ENCODE data around the gene OSGEP. TPM values are rescaled to one million over a fixed set of nuclear protein-coding genes. Genes with fewer than 3 reads are reported as not detected.

The OSGEP gene
- total and polyA plus RNA-seq, 2 donors (not counting 1 experiment from before 2014, with no cell fraction given): 18.1 to 34.0 TPM

GRCh38 chr14:20469242-20469889, 14.8 kb upstream of the OSGEP start, which contains the start of gene PNP:
PNP (plus strand) TSS chr14:20469406; CDS start chr14:20469525, 119 bp downstream.
- no peaks in the 10 kb centered on the region for H3K4me1 ChIP-seq (ENCODE audit: control insufficient read depth, extremely low read depth, insufficient read depth, low read length)
- H3K4me2 ChIP-seq (ENCODE audit: extremely low read depth, insufficient read depth, low read length): peak within 1 kb of the TSS; percentile 84
- DNase-seq (ENCODE audit: low read depth in 2 of 2): peak; percentile 83 to 87
- H3K36me3 ChIP-seq (ENCODE audit: control insufficient read depth, insufficient read depth, low read length): no peaks in the 10 kb centered on the region
- H2AFZ ChIP-seq (ENCODE audit: low read length): peak within 1 kb of the TSS; percentile 66
- peak within 1 kb of the TSS; percentile 81 for H3K27ac ChIP-seq (ENCODE audit: insufficient read depth, low read length)
- peaks cover 32% of the 10 kb centered on the region for H3K79me2 ChIP-seq (ENCODE audit: control insufficient read depth, insufficient read depth, low read length)
- H3K4me3 ChIP-seq (replicated peaks in 1 of 4; ENCODE audit: control extremely low read depth in 1 of 4, insufficient read depth in 1 of 4, low read depth in 3 of 4, low read length in 4 of 4): peak within 1 kb of the TSS; percentile 75 to 98 (median 82)
- no peaks in the 10 kb centered on the region for H3K27me3 ChIP-seq (ENCODE audit: control insufficient read depth, insufficient read depth, low read length)
- H3K9me3 ChIP-seq (ENCODE audit: control insufficient read depth, insufficient read depth, low read depth, low read length): no peaks in the 10 kb centered on the region
- no peaks in the 10 kb centered on the region for H4K20me1 ChIP-seq (ENCODE audit: control insufficient read depth, extremely low read depth, insufficient read depth, low read length)
- TF ChIP-seq EZH2 (IDR thresholded peaks at IDR 0.05; ENCODE audit: low read length, missing control alignments) (no peak), CTCF (conservative IDR thresholded peaks at IDR 0.05 in 1 of 2, IDR thresholded peaks at IDR 0.05 in 1 of 2; ENCODE audit: low read depth in 1 of 2, low read length in 2 of 2) (no peak)
- H3K9ac ChIP-seq (ENCODE audit: insufficient read depth, low read length): peak within 1 kb of the TSS; percentile 76

DNA sequence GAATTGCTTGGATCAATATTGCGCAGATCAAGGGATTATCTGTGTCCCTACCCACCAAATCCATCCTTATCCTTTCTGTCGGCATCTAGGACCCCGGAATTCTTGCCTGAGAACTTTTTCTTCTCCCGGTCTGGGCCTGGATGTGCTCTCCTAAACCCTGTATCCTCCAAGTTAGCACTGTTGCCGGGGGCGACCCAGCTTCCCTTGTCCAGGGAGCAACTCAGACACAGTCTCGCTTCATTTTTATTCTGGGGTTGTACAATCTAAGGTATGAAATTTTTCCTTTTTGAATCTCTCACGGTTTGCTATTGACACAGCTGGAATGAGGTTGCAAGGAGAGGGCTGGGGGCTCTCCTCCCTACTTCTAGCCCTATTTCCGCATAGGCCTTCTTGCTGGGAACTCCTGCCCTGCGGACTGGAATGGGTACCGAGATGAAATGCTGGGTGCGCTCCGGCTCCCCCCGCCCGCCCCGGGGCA, 14.2 kb upstream of the OSGEP start:
- DNase-seq (ENCODE audit: low read depth in 2 of 2): no peak
- Histone ChIP-seq H3K4me2 (ENCODE audit: extremely low read depth, insufficient read depth, low read length) (peak overlapping the region; percentile 84), H3K9me3 (ENCODE audit: control insufficient read depth, insufficient read depth, low read depth, low read length) (no peaks in the 10 kb centered on the region), H3K27ac (ENCODE audit: insufficient read depth, low read length) (peak overlapping the region; percentile 81), H3K4me1 (ENCODE audit: control insufficient read depth, extremely low read depth, insufficient read depth, low read length) (no peaks in the 10 kb centered on the region), H3K9ac (ENCODE audit: insufficient read depth, low read length) (no peak overlapping the region), H2AFZ (ENCODE audit: low read length) (peak overlapping the region; percentile 4), H3K79me2 (ENCODE audit: control insufficient read depth, insufficient read depth, low read length) (peaks cover 32% of the 10 kb centered on the region), H3K4me3 (replicated peaks in 1 of 4; ENCODE audit: control extremely low read depth in 1 of 4, insufficient read depth in 1 of 4, low read depth in 3 of 4, low read length in 4 of 4) (peak overlapping the region; percentile 75 to 98 (median 82)), H3K36me3 (ENCODE audit: control insufficient read depth, insufficient read depth, low read length) (no peaks in the 10 kb centered on the region), H3K27me3 (ENCODE audit: control insufficient read depth, insufficient read depth, low read length) (no peaks in the 10 kb centered on the region), H4K20me1 (ENCODE audit: control insufficient read depth, extremely low read depth, insufficient read depth, low read length) (no peaks in the 10 kb centered on the region)
- no peak for TF ChIP-seq CTCF (conservative IDR thresholded peaks at IDR 0.05 in 1 of 2, IDR thresholded peaks at IDR 0.05 in 1 of 2; ENCODE audit: low read depth in 1 of 2, low read length in 2 of 2)
- no peak for TF ChIP-seq EZH2 (IDR thresholded peaks at IDR 0.05; ENCODE audit: low read length, missing control alignments)

DNA sequence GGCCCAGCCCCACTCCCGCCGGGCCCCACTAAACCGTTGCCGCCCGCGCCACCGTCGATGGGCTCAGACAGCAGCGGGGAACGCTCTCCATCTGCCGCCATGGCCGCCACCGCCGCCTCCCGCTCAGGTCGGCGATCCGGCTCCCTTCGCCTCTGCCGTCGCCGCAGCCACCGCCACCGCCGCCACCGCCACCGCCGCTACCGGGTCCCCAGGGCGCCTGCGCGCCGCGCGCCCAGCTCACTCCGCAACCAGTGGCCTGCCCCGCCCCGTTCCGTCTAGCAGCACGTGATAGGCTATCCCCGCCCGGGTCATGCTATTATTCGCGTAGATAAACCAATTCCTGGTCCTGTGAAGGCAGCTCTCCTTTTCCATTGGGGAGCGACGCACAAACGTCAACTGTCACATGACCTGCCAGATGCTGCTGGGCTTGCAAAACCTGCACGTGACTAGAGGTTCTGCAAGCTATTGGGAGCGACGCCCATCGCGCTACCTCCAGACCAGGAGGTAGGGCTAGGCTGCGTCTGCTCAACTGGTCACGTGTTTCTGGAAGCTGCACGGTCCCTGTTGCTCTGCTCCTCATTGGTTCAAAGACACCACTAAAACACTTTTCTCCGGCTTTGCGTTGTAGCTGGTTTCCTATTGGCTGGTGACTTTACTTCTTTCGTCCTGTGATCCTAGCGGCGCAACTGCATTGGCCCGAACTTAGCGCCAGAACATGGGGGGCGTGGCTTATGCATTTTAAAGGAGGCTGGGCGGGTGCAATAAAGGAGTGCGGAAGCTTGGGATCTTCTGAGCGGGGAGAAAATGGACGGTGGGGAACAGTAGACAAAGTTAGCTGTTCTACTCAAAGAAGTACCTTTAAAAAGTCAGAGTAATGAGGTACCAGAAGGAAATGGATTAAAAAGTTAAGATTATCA, 6.9 kb upstream of the OSGEP start, which contains the start of gene PIP4P1:
TSS of gene PIP4P1 (minus strand) at position 210 of the 917 bp plus-strand sequence. CDS start at position 101, 109 bp downstream.
- peak within 1 kb of the TSS; percentile 67 for H2AFZ ChIP-seq (ENCODE audit: low read length)
- no peaks in the 10 kb centered on the region for H3K27me3 ChIP-seq (ENCODE audit: control insufficient read depth, insufficient read depth, low read length)
- peak within 1 kb of the TSS; percentile 72 to 97 (median 84) for H3K4me3 ChIP-seq (replicated peaks in 1 of 4; ENCODE audit: control extremely low read depth in 1 of 4, insufficient read depth in 1 of 4, low read depth in 3 of 4, low read length in 4 of 4)
- H3K79me2 ChIP-seq (ENCODE audit: control insufficient read depth, insufficient read depth, low read length): peaks cover 33% of the 10 kb centered on the region
- peak within 1 kb of the TSS; percentile 91 for H3K9ac ChIP-seq (ENCODE audit: insufficient read depth, low read length)
- no peak for TF ChIP-seq EZH2 (IDR thresholded peaks at IDR 0.05; ENCODE audit: low read length, missing control alignments)
- no peak for TF ChIP-seq CTCF (conservative IDR thresholded peaks at IDR 0.05 in 1 of 2, IDR thresholded peaks at IDR 0.05 in 1 of 2; ENCODE audit: low read depth in 1 of 2, low read length in 2 of 2)
- H3K4me1 ChIP-seq (ENCODE audit: control insufficient read depth, extremely low read depth, insufficient read depth, low read length): peaks cover 7% of the 10 kb centered on the region
- H3K4me2 ChIP-seq (ENCODE audit: extremely low read depth, insufficient read depth, low read length): peak within 1 kb of the TSS; percentile 96
- peak; percentile 100 for DNase-seq (ENCODE audit: low read depth in 2 of 2)
- H3K36me3 ChIP-seq (ENCODE audit: control insufficient read depth, insufficient read depth, low read length): peaks cover 17% of the 10 kb centered on the region
- H4K20me1 ChIP-seq (ENCODE audit: control insufficient read depth, extremely low read depth, insufficient read depth, low read length): no peaks in the 10 kb centered on the region
- peak within 1 kb of the TSS; percentile 82 for H3K27ac ChIP-seq (ENCODE audit: insufficient read depth, low read length)
- H3K9me3 ChIP-seq (ENCODE audit: control insufficient read depth, insufficient read depth, low read depth, low read length): no peaks in the 10 kb centered on the region
